ENCODE data around the gene TNFSF13.
"Not testable (repeated sequence)": the region's sequence is repeated elsewhere in the genome, so short reads cannot be mapped to it uniquely, and the experiment has no call there.

The TNFSF13 gene

DNA sequence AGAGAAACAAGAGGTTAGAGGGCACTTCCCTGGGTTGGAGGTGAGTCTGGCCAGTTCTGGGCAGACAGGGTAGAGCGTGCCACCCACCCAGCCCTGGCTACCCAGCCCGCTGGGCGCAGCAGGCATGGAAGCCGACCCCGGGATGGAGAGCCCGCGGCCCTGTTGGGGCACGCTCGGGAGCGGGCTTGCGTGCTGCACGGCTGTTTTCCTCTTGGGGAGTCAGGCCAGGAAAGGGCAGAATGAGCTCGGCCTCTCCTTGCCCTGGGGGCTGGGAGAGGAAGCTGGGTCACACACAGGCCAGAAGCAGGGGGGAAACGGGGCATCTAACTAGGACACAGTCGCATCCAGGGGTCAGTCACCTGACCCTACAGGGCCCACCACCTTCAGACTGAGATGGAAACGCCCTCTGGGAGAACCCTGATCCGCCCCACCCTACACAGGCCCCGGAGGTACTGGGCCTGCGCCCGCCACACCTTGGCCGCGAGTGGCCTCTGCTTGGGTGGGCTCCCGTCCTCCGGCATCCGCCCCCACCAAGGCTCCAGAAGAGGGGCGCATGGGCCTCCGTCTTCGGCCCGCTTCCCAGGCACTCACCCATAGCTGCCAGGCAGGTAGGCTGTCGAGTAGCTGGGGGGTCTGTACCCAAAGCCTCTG lies 30.1 kb downstream of the TNFSF13 start:
- Histone ChIP-seq H3K4me1 (ENCODE audit: insufficient read depth, low read length) (peaks cover 22% of the 10 kb centered on the region), H3K27me3 (ENCODE audit: control insufficient read depth in 1 of 2, insufficient read depth in 2 of 2, low read length in 2 of 2) (no peaks in the 10 kb centered on the region)

DNA sequence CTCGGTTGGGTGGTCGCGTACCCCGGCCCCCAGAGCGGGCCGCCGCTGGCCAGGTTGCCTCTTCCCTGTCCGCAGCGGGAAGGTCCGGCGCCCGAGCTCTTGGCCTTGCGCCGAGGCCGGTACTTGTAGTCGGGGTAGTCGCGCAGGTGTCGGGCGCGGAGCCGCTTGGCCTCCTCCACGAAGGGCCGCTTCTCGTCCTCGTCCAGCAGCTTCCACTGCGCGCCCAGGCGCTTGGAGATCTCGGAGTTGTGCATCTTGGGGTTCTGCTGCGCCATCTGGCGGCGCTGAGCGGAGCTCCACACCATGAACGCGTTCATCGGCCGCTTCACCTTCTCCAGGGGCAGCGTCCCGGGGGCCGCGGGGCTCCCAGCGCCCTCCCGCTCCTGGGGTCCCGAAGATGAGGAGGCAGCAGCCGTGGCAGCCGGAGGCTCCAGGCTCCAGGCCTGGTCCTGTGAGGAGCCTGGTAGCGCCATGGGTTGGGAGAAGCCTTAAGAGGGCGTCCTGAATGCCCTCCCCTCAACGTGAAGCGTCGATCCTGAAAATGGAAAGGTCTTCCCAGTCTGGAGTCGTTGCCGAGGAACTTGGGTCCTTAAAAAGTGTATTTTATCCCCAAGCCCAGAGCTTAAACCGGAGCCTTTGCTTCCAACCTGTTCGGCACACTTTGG lies 30.8 kb downstream of the TNFSF13 start:
- Histone ChIP-seq H3K9me3 (ENCODE audit: low read length) (no peaks in the 10 kb centered on the region), H3K27me3 (ENCODE audit: control insufficient read depth in 1 of 2, insufficient read depth in 2 of 2, low read length in 2 of 2) (no peaks in the 10 kb centered on the region), H3K4me1 (ENCODE audit: insufficient read depth, low read length) (peaks cover 20% of the 10 kb centered on the region), H3K27ac (ENCODE audit: low read depth, low read length) (peak overlapping the region; percentile 59), H3K9ac (ENCODE audit: low read length) (peak overlapping the region; percentile 78), H3K36me3 (ENCODE audit: insufficient read depth, low read length) (peaks cover 44% of the 10 kb centered on the region), H3K4me3 (ENCODE audit: low read depth in 1 of 2, low read length in 2 of 2) (peak overlapping the region; percentile 27 to 87)

More for the DNA sequence above, 30.1 kb downstream of the TNFSF13 start:
- Histone ChIP-seq H3K27ac (ENCODE audit: low read depth, low read length) (peak overlapping the region; percentile 59), H3K9ac (ENCODE audit: low read length) (peak overlapping the region; percentile 78), H3K36me3 (ENCODE audit: insufficient read depth, low read length) (peaks cover 37% of the 10 kb centered on the region), H3K9me3 (ENCODE audit: low read length) (no peaks in the 10 kb centered on the region), H3K4me3 (ENCODE audit: low read depth in 1 of 2, low read length in 2 of 2) (peak overlapping the region; percentile 27 to 87)

GRCh38 chr17:7589891-7590691 lies 31.5 kb downstream of the TNFSF13 start, which contains the start of gene SOX15:
SOX15 (minus strand) TSS chr17:7590094; CDS start chr17:7589676, 418 bp downstream.
- peak within 1 kb of the TSS; percentile 78 for H3K9ac ChIP-seq (ENCODE audit: low read length)
- H3K4me3 ChIP-seq (ENCODE audit: low read depth in 1 of 2, low read length in 2 of 2), result peak within 1 kb of the TSS; percentile 27 to 87
- no peaks in the 10 kb centered on the region for H3K9me3 ChIP-seq (ENCODE audit: low read length)
- peaks cover 16% of the 10 kb centered on the region for H3K4me1 ChIP-seq (ENCODE audit: insufficient read depth, low read length)
- H3K27ac ChIP-seq (ENCODE audit: low read depth, low read length), result peak within 1 kb of the TSS; percentile 59
- no peaks in the 10 kb centered on the region for H3K27me3 ChIP-seq (ENCODE audit: control insufficient read depth in 1 of 2, insufficient read depth in 2 of 2, low read length in 2 of 2)
- H3K36me3 ChIP-seq (ENCODE audit: insufficient read depth, low read length), result peaks cover 51% of the 10 kb centered on the region

- Histone ChIP-seq H3K4me1 (ENCODE audit: insufficient read depth, low read length) (peaks cover 16% of the 10 kb centered on the region), H3K9me3 (ENCODE audit: low read length) (no peaks in the 10 kb centered on the region), H3K9ac (ENCODE audit: low read length) (no peak overlapping the region), H3K4me3 (ENCODE audit: low read depth in 1 of 2, low read length in 2 of 2) (no peak overlapping the region), H3K36me3 (ENCODE audit: insufficient read depth, low read length) (peaks cover 57% of the 10 kb centered on the region), H3K27ac (ENCODE audit: low read depth, low read length) (no peak overlapping the region), H3K27me3 (ENCODE audit: control insufficient read depth in 1 of 2, insufficient read depth in 2 of 2, low read length in 2 of 2) (no peaks in the 10 kb centered on the region)
Measured at GRCh38 chr17:7590743-7591142, 32.2 kb downstream of the TNFSF13 start.

DNA sequence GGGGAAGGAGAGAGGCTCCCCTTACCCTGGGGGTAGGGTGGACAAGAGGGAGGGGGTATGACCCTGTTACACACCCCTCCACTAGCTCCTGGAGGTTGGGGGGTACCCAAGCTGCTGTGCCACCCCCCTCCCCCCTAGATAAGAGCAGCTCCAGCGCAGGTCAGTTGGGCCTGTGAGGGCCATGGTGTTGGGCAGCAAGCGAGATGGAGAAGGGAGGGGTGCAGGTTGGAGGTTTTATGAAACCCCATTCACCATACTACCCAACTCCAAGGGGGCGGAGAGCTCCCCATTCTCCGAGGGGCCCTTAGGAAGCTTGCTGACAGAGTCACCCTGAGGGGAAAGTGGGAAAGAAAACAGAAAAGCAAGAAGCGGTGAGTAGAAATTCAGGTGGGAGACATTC lies 33.0 kb downstream of the TNFSF13 start:
- Histone ChIP-seq H3K4me1 (ENCODE audit: insufficient read depth, low read length) (peaks cover 16% of the 10 kb centered on the region), H3K9ac (ENCODE audit: low read length) (no peak overlapping the region), H3K36me3 (ENCODE audit: insufficient read depth, low read length) (peaks cover 65% of the 10 kb centered on the region), H3K4me3 (ENCODE audit: low read depth in 1 of 2, low read length in 2 of 2) (no peak overlapping the region), H3K9me3 (ENCODE audit: low read length) (no peaks in the 10 kb centered on the region), H3K27me3 (ENCODE audit: control insufficient read depth in 1 of 2, insufficient read depth in 2 of 2, low read length in 2 of 2) (no peaks in the 10 kb centered on the region), H3K27ac (ENCODE audit: low read depth, low read length) (no peak overlapping the region)

DNA sequence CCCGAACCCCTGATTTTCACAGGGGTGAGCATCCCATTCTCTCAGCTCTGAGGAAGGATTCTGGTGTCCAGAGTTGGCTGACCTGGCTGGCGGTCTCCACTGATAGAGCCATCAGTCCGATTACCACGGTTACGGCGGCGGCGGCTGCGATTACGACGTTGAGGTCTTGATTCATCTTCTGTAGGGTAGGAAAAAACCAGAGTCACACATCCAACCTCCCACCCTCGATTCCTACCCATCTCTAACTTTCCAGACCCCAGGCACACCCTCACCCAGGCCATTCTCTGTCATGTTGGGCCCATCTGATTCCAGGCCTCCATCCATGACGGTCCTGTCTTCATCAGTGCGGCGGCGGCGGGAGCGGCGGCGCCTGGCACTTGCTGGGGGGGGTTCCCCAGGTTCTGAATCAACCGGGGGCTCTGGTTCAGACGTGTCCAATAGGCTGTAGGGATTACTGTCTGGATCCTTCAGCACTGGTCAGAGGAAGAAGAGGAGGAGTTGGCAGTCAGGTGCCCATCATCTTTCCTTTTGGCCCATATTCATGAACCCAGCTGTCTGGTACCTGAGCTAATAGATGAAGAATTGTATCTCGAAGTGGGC lies 34.0 kb downstream of the TNFSF13 start:
- H3K27me3 ChIP-seq (ENCODE audit: control insufficient read depth in 1 of 2, insufficient read depth in 2 of 2, low read length in 2 of 2), result no peaks in the 10 kb centered on the region
- H3K36me3 ChIP-seq (ENCODE audit: insufficient read depth, low read length), result peaks cover 73% of the 10 kb centered on the region
- no peak overlapping the region for H3K4me3 ChIP-seq (ENCODE audit: low read depth in 1 of 2, low read length in 2 of 2)
- H3K4me1 ChIP-seq (ENCODE audit: insufficient read depth, low read length), result peaks cover 16% of the 10 kb centered on the region
- H3K9ac ChIP-seq (ENCODE audit: low read length), result no peak overlapping the region
- H3K9me3 ChIP-seq (ENCODE audit: low read length), result no peaks in the 10 kb centered on the region
- no peak overlapping the region for H3K27ac ChIP-seq (ENCODE audit: low read depth, low read length)

DNA sequence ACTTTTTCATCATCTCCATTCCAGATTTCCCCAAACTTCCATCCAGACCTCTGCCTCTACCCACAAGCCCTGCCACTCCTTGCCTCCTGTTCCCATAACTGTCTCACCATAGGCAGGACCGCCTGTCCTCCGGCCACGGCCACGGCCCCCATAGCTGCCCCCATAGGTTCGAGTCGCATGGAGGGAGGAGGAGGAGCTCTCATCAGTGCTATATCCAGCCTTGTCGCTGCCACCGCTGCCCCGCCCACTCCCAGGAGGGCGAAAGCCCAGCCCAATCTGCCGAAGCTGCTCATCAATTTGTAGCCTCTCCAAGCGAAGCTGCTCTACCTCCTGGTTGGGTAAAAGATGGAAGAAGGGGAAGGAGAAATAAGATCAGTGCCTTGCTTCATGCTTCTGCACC lies 34.7 kb downstream of the TNFSF13 start:
- H3K9ac ChIP-seq (ENCODE audit: low read length), result no peak overlapping the region
- H3K4me1 ChIP-seq (ENCODE audit: insufficient read depth, low read length), result peaks cover 8% of the 10 kb centered on the region
- H3K9me3 ChIP-seq (ENCODE audit: low read length), result no peaks in the 10 kb centered on the region
- peaks cover 71% of the 10 kb centered on the region for H3K36me3 ChIP-seq (ENCODE audit: insufficient read depth, low read length)
- no peaks in the 10 kb centered on the region for H3K27me3 ChIP-seq (ENCODE audit: control insufficient read depth in 1 of 2, insufficient read depth in 2 of 2, low read length in 2 of 2)
- no peak overlapping the region for H3K4me3 ChIP-seq (ENCODE audit: low read depth in 1 of 2, low read length in 2 of 2)
- no peak overlapping the region for H3K27ac ChIP-seq (ENCODE audit: low read depth, low read length)

DNA sequence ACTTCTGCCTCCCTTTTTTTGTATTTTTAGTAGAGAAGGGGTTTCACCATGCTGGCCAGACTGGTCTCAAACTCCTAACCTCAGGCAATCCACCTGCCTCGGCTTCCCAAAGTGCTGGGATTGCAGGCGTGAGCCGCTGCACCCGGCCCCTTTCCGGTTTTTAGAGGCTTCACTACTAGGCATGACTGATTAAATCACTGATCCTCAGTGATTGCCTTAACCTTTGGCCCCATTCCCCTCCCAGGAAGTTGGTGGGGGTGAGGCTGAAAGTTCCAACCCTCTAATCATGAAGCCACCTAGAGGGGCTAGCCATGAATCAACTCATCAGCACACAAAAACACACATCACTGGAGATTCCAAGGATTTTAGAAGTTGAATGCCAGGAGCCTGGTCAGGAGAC lies 39.0 kb downstream of the TNFSF13 start:
- H3K9ac ChIP-seq (ENCODE audit: low read length); H3K4me1 ChIP-seq (ENCODE audit: insufficient read depth, low read length); H3K27ac ChIP-seq (ENCODE audit: low read depth, low read length); H3K4me3 ChIP-seq (ENCODE audit: low read depth in 1 of 2, low read length in 2 of 2); H3K9me3 ChIP-seq (ENCODE audit: low read length); H3K27me3 ChIP-seq (ENCODE audit: control insufficient read depth in 1 of 2, insufficient read depth in 2 of 2, low read length in 2 of 2): not testable (repeated sequence)
- H3K36me3 ChIP-seq (ENCODE audit: insufficient read depth, low read length), result peaks cover 84% of the 10 kb centered on the region

DNA sequence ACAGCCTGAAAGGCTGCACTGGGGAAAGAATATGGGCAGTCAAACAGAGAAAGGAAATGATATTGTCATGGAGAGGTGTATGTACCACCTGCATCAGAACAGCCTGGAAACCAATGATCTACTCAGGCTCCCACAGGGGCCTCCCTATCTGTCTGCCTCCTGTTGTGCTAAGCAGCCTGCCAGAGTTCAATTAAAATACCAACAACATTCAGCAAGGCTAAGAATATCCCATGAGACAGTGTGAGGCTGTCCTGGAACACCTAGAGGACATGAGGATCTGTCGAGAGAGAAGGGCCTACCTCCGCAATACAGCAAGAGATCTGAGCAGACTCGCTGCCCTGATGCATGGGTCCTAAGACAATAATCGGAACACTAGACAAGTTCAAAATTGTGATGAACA lies 47.7 kb downstream of the TNFSF13 start:
- H3K36me3 ChIP-seq (ENCODE audit: insufficient read depth, low read length), result peaks cover 47% of the 10 kb centered on the region
- no peak overlapping the region for H3K27ac ChIP-seq (ENCODE audit: low read depth, low read length)
- peaks cover 10% of the 10 kb centered on the region for H3K4me1 ChIP-seq (ENCODE audit: insufficient read depth, low read length)
- no peak overlapping the region for H3K9ac ChIP-seq (ENCODE audit: low read length)
- H3K9me3 ChIP-seq (ENCODE audit: low read length), result no peaks in the 10 kb centered on the region
- no peaks in the 10 kb centered on the region for H3K27me3 ChIP-seq (ENCODE audit: control insufficient read depth in 1 of 2, insufficient read depth in 2 of 2, low read length in 2 of 2)
- H3K4me3 ChIP-seq (ENCODE audit: low read depth in 1 of 2, low read length in 2 of 2), result no peak overlapping the region

GRCh38 chr17:7610641-7611040 lies 52.1 kb downstream of the TNFSF13 start:
- Histone ChIP-seq H3K27ac (ENCODE audit: low read depth, low read length) (no peak overlapping the region), H3K4me1 (ENCODE audit: insufficient read depth, low read length) (peaks cover 34% of the 10 kb centered on the region), H3K27me3 (ENCODE audit: control insufficient read depth in 1 of 2, insufficient read depth in 2 of 2, low read length in 2 of 2) (no peaks in the 10 kb centered on the region), H3K9me3 (ENCODE audit: low read length) (no peaks in the 10 kb centered on the region), H3K36me3 (ENCODE audit: insufficient read depth, low read length) (peaks cover 19% of the 10 kb centered on the region), H3K4me3 (ENCODE audit: low read depth in 1 of 2, low read length in 2 of 2) (no peak overlapping the region), H3K9ac (ENCODE audit: low read length) (no peak overlapping the region)
